Measurements from ENCODE around the gene SNAPC1.

DNA sequence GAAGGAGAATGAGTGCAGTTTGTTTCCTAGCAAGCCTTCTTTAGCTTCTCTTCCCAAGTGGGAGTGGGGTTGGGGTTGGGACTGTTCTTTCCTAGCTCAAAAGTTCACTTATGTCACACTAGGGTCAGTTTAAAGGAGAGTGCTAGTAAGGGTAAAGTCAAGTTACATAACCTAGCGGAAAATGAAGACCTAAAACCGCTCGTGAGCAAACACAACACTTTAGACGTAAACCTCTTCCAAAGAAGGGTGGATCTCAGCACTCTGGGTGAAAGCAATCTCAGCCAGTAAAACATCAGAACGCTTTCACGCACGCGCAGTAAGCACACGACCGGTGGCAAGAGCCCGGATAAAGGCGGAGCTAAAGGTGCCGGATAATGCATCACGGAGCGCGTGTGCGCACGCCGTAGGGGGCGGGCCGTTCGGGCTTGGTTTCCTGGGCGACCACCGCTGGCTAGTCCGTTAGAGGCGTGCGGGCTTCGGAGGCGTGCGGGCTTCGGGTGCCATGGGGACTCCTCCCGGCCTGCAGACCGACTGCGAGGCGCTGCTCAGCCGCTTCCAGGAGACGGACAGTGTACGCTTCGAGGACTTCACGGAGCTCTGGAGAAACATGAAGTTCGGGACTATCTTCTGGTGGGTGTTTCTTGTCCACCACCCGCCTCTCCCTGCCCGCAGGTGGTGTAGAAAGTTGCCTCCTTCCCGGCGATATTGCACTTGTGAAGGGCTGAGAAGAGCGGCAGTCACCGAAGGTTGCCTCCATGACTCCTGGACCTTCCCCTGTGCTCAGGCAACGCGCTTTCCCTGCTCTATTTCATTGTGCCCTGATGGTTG is at the start of gene SNAPC1:
- TF ChIP-seq, protein P1, sequence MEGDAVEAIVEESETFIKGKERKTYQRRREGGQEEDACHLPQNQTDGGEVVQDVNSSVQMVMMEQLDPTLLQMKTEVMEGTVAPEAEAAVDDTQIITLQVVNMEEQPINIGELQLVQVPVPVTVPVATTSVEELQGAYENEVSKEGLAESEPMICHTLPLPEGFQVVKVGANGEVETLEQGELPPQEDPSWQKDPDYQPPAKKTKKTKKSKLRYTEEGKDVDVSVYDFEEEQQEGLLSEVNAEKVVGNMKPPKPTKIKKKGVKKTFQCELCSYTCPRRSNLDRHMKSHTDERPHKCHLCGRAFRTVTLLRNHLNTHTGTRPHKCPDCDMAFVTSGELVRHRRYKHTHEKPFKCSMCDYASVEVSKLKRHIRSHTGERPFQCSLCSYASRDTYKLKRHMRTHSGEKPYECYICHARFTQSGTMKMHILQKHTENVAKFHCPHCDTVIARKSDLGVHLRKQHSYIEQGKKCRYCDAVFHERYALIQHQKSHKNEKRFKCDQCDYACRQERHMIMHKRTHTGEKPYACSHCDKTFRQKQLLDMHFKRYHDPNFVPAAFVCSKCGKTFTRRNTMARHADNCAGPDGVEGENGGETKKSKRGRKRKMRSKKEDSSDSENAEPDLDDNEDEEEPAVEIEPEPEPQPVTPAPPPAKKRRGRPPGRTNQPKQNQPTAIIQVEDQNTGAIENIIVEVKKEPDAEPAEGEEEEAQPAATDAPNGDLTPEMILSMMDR (IDR thresholded peaks at IDR 0.05) = no peak
- TF ChIP-seq POLR2A (IDR thresholded peaks at IDR 0.05) = peak; percentile 77 to 92

All from heart left ventricle (tissue), 13 donors.